Activated CD4-positive, alpha-beta T cell treated with anti-CD3 and anti-CD28 coated beads, Interleukin-2, amount 10 ng/mL, durations not matched to agents 24 days and 14 days (primary cell): ENCODE results near the gene SLAMF9. TPM values are rescaled to one million over a fixed set of nuclear protein-coding genes. Genes with fewer than 3 reads are reported as not detected.

Experiments used
- DNase-seq: peaks from one replicate; pipeline ENCODE4 v3.0.0; 2022
- H3K27ac Mint-ChIP-seq: one replicate; pipeline ENCODE4 v1.8.0; 2022; ENCODE audit warnings: mild to moderate bottlenecking, mixed read lengths
- H3K27me3 Mint-ChIP-seq: one replicate; pipeline ENCODE4 v1.8.0; 2022; ENCODE audit warnings: mixed read lengths
- H3K36me3 Mint-ChIP-seq: one replicate; pipeline ENCODE4 v1.8.0; 2022; ENCODE audit warnings: low read depth, mild to moderate bottlenecking, mixed read lengths
- H3K4me1 Mint-ChIP-seq: one replicate; pipeline ENCODE4 v1.8.0; 2021; ENCODE audit warnings: mixed read lengths
- H3K4me3 Mint-ChIP-seq: one replicate; pipeline ENCODE4 v1.8.0; 2022; ENCODE audit warnings: mild to moderate bottlenecking, moderate library complexity, mixed read lengths
- H3K9me3 Mint-ChIP-seq: one replicate; pipeline ENCODE4 v1.8.0; 2021; ENCODE audit warnings: mixed read lengths
- intact Hi-C: fragments of 100-400 bp; cut with micrococcal nuclease; formaldehyde crosslinking; loops from one replicate; pipeline ENCODE4 v1.15.1; 2023
- total RNA-seq: library from RNA; stranded (reverse); gene quantifications from 2 replicates; pipeline ENCODE4 v1.2.3, GENCODE V29; 2022

SLAMF9 gene
- total RNA-seq, 1 donor from 2014 or later, result not detected

GRCh38 chr1:159929155-159930051, 24.6 kb downstream of the SLAMF9 start:
- H3K27me3 Mint-ChIP-seq, result peaks cover 5% of the 10 kb centered on the region
- H3K4me3 Mint-ChIP-seq, result no peak overlapping the region
- peaks cover 16% of the 10 kb centered on the region for H3K4me1 Mint-ChIP-seq
- no peak for DNase-seq
- H3K36me3 Mint-ChIP-seq, result no peaks in the 10 kb centered on the region
- H3K27ac Mint-ChIP-seq, result no peak overlapping the region
- intact Hi-C loops, result loop anchor here (10.0 kb wide), 1 partner anchor 695 kb away; no protein-coding TSS in a partner anchor
- no peaks in the 10 kb centered on the region for H3K9me3 Mint-ChIP-seq

DNA sequence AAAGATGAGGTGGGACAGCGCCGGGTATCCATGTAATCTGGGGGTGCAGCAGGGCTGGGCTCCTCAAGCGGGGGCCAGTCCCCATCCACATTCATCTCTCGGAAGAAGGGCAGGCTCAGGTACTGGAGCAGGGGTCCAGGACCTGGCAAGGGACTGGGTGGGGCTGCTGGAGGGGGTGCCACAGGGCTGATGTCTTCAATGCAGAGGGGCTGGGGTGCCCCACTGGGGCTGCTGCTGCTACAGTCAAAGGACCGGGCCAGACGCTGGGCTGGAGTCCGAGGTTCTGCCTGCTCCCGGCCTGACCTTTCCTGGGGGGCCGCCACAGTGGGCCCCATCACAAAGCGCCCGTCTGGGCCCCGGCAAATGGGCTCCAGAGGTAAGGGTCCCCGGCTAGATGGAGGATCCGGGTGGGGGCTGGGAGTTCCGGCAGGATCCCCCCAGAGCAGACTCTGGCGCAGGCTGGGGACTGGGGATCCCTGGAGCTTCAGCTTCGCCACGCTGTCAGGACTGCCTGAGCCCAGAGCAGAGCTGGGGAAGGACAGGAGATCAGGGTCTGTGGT, 25.5 kb downstream of the SLAMF9 start:
- intact Hi-C loops, result loop anchor here (10.0 kb wide), 1 partner anchor 696 kb away; no protein-coding TSS in a partner anchor
- peaks cover 1% of the 10 kb centered on the region for H3K27me3 Mint-ChIP-seq
- no peak for DNase-seq
- no peak overlapping the region for H3K27ac Mint-ChIP-seq
- no peak overlapping the region for H3K4me3 Mint-ChIP-seq
- peaks cover 19% of the 10 kb centered on the region for H3K4me1 Mint-ChIP-seq
- H3K9me3 Mint-ChIP-seq, result no peaks in the 10 kb centered on the region
- peaks cover 6% of the 10 kb centered on the region for H3K36me3 Mint-ChIP-seq

DNA sequence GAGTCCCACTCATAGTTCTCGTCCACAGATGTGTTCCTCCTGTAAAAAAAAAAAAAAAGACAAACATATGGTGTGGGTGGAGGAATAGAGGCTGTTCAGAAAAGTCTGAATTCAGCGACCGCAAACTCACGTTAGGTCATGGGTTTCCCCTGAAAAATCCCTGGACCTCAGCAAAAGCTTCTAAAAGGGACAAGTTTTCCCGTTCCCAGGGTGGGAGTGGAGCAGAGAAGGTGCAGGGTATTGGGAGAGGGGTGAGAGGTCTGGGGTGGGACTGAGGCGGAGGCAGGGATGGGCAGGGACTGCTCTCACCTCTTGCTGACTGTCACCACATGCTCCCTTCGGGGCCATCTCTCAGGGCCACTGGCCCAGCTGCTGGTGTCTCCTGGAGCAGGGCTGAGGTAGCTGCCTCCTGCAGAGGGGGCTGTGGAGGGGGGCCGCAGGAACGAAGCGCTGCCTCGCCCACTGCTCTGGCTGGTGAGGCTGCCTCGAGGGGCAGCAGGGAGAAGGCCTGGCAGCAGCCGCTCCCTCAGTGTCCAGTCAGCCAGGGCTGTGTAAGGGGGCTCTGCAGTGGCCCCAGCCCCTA, 26.1 kb downstream of the SLAMF9 start:
- peaks cover 9% of the 10 kb centered on the region for H3K36me3 Mint-ChIP-seq
- intact Hi-C loops, result loop anchor here (10.0 kb wide), 1 partner anchor 697 kb away; no protein-coding TSS in a partner anchor
- no peaks in the 10 kb centered on the region for H3K27me3 Mint-ChIP-seq
- H3K4me1 Mint-ChIP-seq, result peaks cover 24% of the 10 kb centered on the region
- DNase-seq, result no peak
- no peak overlapping the region for H3K27ac Mint-ChIP-seq
- H3K9me3 Mint-ChIP-seq, result no peaks in the 10 kb centered on the region
- no peak overlapping the region for H3K4me3 Mint-ChIP-seq

DNA sequence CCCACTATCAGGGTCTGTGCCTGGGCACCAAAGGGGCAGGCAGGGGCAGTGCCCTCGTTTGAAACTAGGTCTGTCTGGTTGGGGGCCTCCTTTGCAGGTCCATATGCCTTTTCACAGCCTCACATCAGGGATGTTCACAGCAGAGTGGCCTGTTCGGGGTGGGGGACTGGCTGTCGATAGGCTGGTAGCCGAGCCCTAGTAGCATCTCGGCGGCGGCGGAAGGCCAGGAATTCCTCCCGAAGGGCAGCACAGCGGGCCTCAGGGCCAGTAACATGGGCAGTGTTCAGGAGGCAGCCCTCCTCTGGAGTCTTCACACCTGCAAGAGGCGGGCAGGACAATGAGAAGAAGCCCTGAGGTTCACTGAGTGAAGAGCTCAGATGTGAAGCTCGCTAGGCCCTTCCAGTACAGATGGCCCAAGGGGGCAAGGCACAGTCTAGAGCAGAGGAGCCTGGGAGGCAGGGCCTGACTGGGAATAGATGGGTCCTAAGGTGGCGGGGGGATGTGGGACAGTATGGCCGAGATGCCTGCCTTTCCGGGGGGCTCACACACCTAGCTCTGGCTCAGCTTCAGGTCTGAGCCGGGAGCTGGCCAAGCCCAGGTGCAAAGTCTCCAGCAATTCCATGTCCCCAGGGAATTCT, 26.7 kb downstream of the SLAMF9 start:
- no peaks in the 10 kb centered on the region for H3K9me3 Mint-ChIP-seq
- H3K27ac Mint-ChIP-seq, result peak overlapping the region; percentile 58
- H3K36me3 Mint-ChIP-seq, result peaks cover 12% of the 10 kb centered on the region
- intact Hi-C loops, result loop anchor here (10.0 kb wide), 1 partner anchor 697 kb away; no protein-coding TSS in a partner anchor
- DNase-seq, result no peak
- peaks cover 25% of the 10 kb centered on the region for H3K4me1 Mint-ChIP-seq
- no peak overlapping the region for H3K4me3 Mint-ChIP-seq
- H3K27me3 Mint-ChIP-seq, result no peaks in the 10 kb centered on the region

DNA sequence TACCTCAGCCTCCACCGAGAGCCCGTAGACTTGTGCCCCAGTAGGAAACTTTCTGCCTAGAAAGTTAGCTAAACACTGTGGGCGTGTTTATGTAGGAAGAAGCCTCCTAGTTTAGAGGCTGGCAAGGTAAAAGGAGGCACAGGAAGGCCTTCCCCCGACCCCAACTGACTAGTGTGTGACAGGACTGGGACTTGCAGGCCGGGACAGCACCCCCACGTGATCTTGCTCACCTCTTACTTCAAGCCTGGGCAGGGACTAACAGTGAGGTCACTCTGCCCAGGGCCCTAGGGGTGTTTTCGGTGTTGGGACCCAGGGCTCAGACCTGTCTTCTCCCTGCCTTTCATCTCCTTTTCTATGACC, 28.3 kb downstream of the SLAMF9 start:
- Mint-ChIP-seq H3K4me3 (peak overlapping the region; percentile 92), H3K36me3 (peaks cover 24% of the 10 kb centered on the region), H3K9me3 (no peaks in the 10 kb centered on the region), H3K27me3 (no peaks in the 10 kb centered on the region), H3K27ac (peak overlapping the region; percentile 98), H3K4me1 (peaks cover 41% of the 10 kb centered on the region)
- no peak for DNase-seq
- intact Hi-C loops, result loop anchor here (1.0 to 10.0 kb wide), 3 partner anchors 106 to 699 kb away; partner anchors contain the start of gene PIGM

- Mint-ChIP-seq H3K9me3 (no peaks in the 10 kb centered on the region), H3K4me1 (peaks cover 45% of the 10 kb centered on the region), H3K27ac (peak within 1 kb of the TSS; percentile 98), H3K4me3 (peak within 1 kb of the TSS; percentile 92), H3K27me3 (no peaks in the 10 kb centered on the region), H3K36me3 (peaks cover 30% of the 10 kb centered on the region)
- peak; percentile 98 for DNase-seq
- intact Hi-C loops, result loop anchor here (1.0 to 10.0 kb wide), 5 partner anchors 106 to 848 kb away; partner anchors contain the start of genes AIM2, DCAF8 and PIGM
These were observed 29.0 kb downstream of the SLAMF9 start, which contains the start of gene TAGLN2 for GRCh38 chr1:159924791-159925718. Gene TAGLN2 (minus strand): TSS chr1:159925507. CDS start chr1:159920509, 4,998 bp downstream.

DNA sequence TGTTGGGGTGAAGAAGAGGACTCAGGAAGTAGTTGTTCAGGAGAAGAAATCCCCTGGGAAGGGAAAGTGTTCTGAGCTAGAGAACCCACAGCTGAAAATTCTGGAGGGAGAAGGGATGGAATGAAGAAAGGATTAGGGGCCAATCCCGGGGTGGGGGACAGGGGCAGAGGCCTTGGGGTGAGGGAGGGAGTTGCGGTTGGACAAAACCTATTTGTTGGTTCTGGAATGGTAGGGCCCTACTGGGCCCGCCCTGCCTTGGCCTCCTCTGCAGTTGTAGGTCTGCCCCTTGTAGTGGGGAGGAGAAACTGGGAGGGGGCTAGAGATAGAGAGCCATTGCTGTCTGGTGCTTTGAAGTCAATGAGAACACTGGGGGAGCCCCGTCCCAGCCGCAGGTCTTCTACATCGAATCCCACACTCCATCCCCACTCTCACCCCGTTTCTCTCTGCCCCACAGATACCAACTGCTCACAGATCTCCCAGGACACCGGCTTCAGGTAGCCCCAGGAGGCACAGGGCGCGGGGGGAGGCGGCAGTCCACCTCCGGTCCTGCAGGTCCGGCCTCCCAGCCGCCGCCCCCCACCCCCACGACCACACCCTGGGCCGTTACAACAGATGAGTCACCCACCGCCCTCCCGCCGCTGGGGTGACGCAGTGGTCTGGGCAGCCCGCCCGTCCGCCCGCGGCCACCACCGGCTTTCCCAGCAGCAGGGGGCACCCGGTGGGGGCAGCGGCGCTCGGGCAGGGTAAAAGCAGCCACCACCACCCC, 29.8 kb downstream of the SLAMF9 start:
- Mint-ChIP-seq H3K27me3 (no peaks in the 10 kb centered on the region), H3K4me3 (peak overlapping the region; percentile 92), H3K36me3 (peaks cover 38% of the 10 kb centered on the region), H3K4me1 (peaks cover 49% of the 10 kb centered on the region), H3K9me3 (no peaks in the 10 kb centered on the region), H3K27ac (peak overlapping the region; percentile 98)
- intact Hi-C loops, result loop anchor here (5.0 to 10.0 kb wide), 3 partner anchors 338 to 847 kb away; partner anchors contain the start of genes AIM2 and DCAF8
- DNase-seq, result peak; percentile 90

DNA sequence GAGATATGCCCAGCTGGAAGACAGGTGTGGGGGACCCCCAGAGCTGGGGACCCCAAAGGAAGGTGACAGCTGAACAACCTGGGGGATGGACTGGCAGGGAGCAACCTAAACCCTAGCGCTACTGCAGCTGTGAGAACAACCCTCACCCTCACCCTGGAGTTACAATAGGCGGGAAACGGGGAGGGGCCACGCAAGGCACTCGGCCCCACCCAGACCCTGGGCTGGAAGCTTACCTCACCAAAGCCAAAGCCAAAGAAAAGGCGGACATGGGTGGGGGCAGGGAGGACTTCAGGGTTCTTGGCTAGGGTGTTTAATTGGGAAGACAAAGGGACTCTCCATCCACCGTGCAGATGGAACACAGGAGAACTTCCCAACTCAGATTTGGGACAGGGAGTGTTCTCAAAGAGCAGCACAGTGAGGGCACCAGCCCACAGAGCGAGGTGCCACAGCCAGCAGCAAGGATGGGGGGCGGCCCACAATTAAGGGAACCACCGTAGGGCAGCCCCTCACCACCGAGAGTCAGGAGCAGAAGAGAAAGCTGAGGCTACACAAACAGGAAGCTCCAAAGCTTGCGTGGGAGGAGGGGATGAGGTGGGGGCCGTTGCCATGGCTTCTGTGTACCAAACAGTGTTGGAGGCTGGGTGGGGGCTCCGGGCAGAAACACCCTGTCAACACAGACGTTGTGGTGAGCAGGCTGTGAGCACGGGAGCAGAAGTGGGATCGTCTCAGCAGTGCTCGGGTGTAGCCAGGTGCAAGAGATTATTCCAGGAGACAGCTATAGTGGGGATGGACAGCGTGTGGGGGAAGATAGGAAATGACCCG, 30.6 kb downstream of the SLAMF9 start:
- peak; percentile 98 for DNase-seq
- peak overlapping the region; percentile 98 for H3K27ac Mint-ChIP-seq
- no peaks in the 10 kb centered on the region for H3K9me3 Mint-ChIP-seq
- peaks cover 44% of the 10 kb centered on the region for H3K36me3 Mint-ChIP-seq
- peaks cover 53% of the 10 kb centered on the region for H3K4me1 Mint-ChIP-seq
- intact Hi-C loops, result loop anchor here (1.0 to 10.0 kb wide), 5 partner anchors 143 to 909 kb away; partner anchors contain the start of genes AIM2, DCAF8 and DUSP23
- no peaks in the 10 kb centered on the region for H3K27me3 Mint-ChIP-seq
- peak overlapping the region; percentile 92 for H3K4me3 Mint-ChIP-seq

DNA sequence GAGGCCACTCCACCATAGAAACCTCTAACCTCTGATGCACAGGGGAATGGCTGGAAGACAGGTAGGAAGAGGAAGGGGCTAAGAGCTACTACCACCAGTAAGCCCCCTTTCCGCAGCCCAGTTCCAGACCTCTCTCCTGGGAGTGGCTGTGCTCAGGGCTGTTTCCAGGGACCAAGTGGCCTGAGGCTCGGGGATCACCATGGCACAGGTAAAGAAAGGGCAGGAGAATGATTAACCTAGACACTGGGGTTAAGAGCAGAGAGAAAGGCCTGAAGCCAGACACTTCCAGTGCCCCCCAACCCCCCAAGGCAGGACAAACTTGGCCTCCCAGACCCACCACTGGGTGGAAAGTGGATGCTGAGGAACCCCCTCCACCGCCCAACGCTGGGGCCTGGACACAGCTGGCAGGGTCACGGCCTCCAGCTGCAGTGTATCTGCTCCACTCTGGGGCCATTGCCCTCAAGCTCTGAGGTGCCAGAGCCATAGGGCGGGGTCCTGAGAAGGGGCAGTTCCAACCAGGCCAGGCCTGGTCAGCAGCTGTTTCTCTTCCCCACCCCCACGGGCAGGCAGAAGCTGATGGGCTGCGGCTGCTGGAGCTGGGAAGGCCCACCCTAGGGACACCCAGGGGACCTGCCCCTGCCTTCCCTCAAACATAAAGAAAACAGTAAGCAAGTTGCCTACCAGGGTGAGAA, 31.4 kb downstream of the SLAMF9 start:
- no peak for DNase-seq
- Mint-ChIP-seq H3K36me3 (peaks cover 52% of the 10 kb centered on the region), H3K9me3 (no peaks in the 10 kb centered on the region), H3K4me1 (peaks cover 61% of the 10 kb centered on the region), H3K4me3 (peak overlapping the region; percentile 92), H3K27ac (peak overlapping the region; percentile 98), H3K27me3 (no peaks in the 10 kb centered on the region)
- intact Hi-C loops, result loop anchor here (1.0 to 10.0 kb wide), 5 partner anchors 142 to 908 kb away; partner anchors contain the start of genes AIM2, DCAF8 and DUSP23

DNA sequence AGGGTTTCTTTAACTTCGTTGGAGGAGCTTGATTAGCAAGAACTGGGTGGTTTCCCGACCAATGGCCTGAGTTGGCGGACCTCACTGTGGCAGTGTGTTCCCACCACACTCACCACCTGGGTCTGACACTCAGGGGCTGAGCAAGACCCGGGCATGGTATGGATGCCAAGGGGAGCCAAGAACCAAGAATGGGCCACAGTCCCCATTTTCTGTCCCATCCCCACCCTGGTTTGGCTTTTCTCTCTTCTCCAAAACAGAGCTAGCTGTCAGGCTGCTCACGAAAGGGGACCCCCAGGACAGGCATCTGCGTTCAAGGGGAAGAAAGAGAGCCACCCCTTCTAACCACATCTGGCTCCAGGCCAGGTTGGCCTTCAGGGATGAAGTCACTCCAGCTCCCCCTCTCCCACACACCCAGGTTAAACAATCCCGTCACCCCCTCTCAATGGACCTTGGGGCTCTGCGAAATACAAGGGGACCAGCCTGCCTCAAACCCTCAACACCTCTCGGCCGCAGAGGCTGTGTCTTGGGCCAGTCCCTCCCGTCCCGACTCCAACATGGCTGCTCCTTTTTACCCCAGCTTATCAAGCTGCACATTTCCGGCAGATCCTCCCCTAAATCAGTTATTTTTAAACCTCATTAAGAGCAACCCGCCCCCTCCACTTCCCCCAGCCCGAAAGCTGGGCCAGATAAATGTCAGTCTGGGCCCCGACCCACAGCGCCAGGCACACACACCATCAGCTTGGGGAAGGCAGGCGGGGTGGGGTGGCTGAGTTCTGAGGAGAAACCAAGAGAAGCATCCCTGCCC, 32.1 kb downstream of the SLAMF9 start:
- peaks cover 64% of the 10 kb centered on the region for H3K4me1 Mint-ChIP-seq
- peak overlapping the region; percentile 98 for H3K27ac Mint-ChIP-seq
- H3K4me3 Mint-ChIP-seq, result peak overlapping the region; percentile 92
- peak; percentile 80 for DNase-seq
- H3K27me3 Mint-ChIP-seq, result no peaks in the 10 kb centered on the region
- intact Hi-C loops, result loop anchor here (2.0 to 10.0 kb wide), 4 partner anchors 340 to 907 kb away; partner anchors contain the start of genes AIM2 and DCAF8
- no peaks in the 10 kb centered on the region for H3K9me3 Mint-ChIP-seq
- H3K36me3 Mint-ChIP-seq, result peaks cover 57% of the 10 kb centered on the region
